ENCODE measurements around the gene INPP5B.

DNA sequence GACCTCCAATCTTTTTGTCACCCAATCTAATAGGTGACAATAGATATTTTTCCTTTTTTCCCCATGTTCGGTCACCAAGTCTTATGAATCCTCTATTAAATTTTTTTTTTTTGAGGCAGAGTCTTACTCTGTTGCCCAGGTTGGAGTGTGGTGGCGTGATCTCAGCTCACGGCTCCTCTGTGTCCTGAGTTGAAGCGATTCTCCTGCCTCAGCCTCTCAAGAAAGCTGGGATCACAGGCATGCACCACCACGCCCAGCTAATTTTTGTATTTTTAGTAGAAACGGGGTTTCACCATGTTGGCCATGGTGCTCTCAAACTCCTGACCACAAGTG is 45.0 kb downstream of the INPP5B start:
- TF ChIP-seq POLR2A (IDR thresholded peaks at IDR 0.05; ENCODE audit: low read length) (no peak), GATA1 (IDR thresholded peaks at IDR 0.05; ENCODE audit: low read depth, low read length) (no peak)

Data from erythroblast (primary cell).